Thoracic aorta (tissue), 2 donors: Measurements from ENCODE around the gene KLHL3. TPM values are rescaled to one million over a fixed set of nuclear protein-coding genes. Genes with fewer than 3 reads are reported as not detected.

ENCODE experiments used
- ATAC-seq: fragments of 150-250 bp; one replicate; pipeline ENCODE4 v1.8.0; 2017; ENCODE audit warnings: low read depth; ENCODE audit not compliant: insufficient number of reproducible peaks, low FRiP score
- DNase-seq: peaks from one replicate; pipeline ENCODE4 v3.0.0-alpha.2; 2020; ENCODE audit warnings: low spot score
- H3K27ac ChIP-seq, 2 donors: fragments of 200-600 bp; sonication (generic); 1 replicate in 1 of 2; 2 replicates in 1 of 2; pipeline ENCODE4 v1.5.1; 2016; ENCODE audit warnings: mild to moderate bottlenecking in 2 of 2, moderate library complexity in 2 of 2
- H3K27me3 ChIP-seq: fragments of 200-600 bp; sonication (generic); replicated peaks from 2 replicates; pipeline ENCODE4 v1.6.0; 2016; ENCODE audit warnings: mild to moderate bottlenecking; ENCODE audit not compliant: insufficient read depth
- H3K36me3 ChIP-seq: fragments of 200-600 bp; sonication (generic); one replicate; pipeline ENCODE4 v1.5.1; 2016
- H3K4me1 ChIP-seq, 2 donors: fragments of 200-600 bp; sonication (generic); 1 replicate in 1 of 2; 2 replicates in 1 of 2; pipeline versions ENCODE4 v1.5.1 to v1.6.0; 2016; ENCODE audit warnings: low read depth in 2 of 2, mild to moderate bottlenecking in 1 of 2; ENCODE audit not compliant: control insufficient read depth in 1 of 2
- H3K4me3 ChIP-seq: fragments of 200-600 bp; sonication (generic); 2 replicates; pipeline ENCODE4 v1.5.1; 2016; ENCODE audit warnings: mild to moderate bottlenecking
- H3K9me3 ChIP-seq: fragments of 200-600 bp; sonication (generic); 2 replicates; pipeline ENCODE4 v1.5.1; 2016
- CTCF ChIP-seq: fragments of 200-600 bp; sonication (generic); IDR thresholded peaks from one replicate; pipeline ENCODE4 v1.5.1; 2019; ENCODE audit warnings: antibody characterized with exemption
- total RNA-seq, 2 donors: library from RNA; depleted of rRNA; stranded (reverse); fragments of >200 nt; gene quantifications; one replicate each; pipeline versions ENCODE4 v1.1.0 to v1.2.3, GENCODE V29; 2016

The KLHL3 gene
- total RNA-seq, 2 donors from 2014 or later: 9.1 to 12.8 TPM

GRCh38 chr5:137757634-137758033 is 21.7 kb upstream of the KLHL3 start:
- H3K9me3 ChIP-seq: no peaks in the 10 kb centered on the region
- ATAC-seq (no peak), DNase-seq (no peak)
- no peak overlapping the region for H3K27ac ChIP-seq
- no peak overlapping the region for H3K4me3 ChIP-seq
- no peaks in the 10 kb centered on the region for H3K27me3 ChIP-seq
- peaks cover 4 to 21% of the 10 kb centered on the region in 2 donors for H3K4me1 ChIP-seq
- TF ChIP-seq CTCF: no peak
- H3K36me3 ChIP-seq: no peaks in the 10 kb centered on the region

GRCh38 chr5:137754961-137755762 is 19.3 kb upstream of the KLHL3 start:
- no peak for TF ChIP-seq CTCF

GRCh38 chr5:137754188-137754960 is 18.5 kb upstream of the KLHL3 start, which contains the start of gene HNRNPA0:
Gene HNRNPA0, minus strand, starts transcription at chr5:137754363. Its CDS starts 297 bp downstream, at chr5:137754066.
- peak within 1 kb of the TSS; percentile 98 to 99 for H3K27ac ChIP-seq
- TF ChIP-seq CTCF: no peak
- DNase-seq: peak; percentile 87
- peaks cover 19 to 31% of the 10 kb centered on the region in 2 donors for H3K4me1 ChIP-seq
- no peaks in the 10 kb centered on the region for H3K9me3 ChIP-seq
- peak within 1 kb of the TSS; percentile 87 for H3K4me3 ChIP-seq
- peak; percentile 97 for ATAC-seq
- no peaks in the 10 kb centered on the region for H3K36me3 ChIP-seq
- no peaks in the 10 kb centered on the region for H3K27me3 ChIP-seq

More at GRCh38 chr5:137754961-137755762, 19.3 kb upstream of the KLHL3 start:
- ATAC-seq (peak; percentile 7), DNase-seq (no peak)
- no peaks in the 10 kb centered on the region for H3K9me3 ChIP-seq
- H3K27me3 ChIP-seq: no peaks in the 10 kb centered on the region
- H3K4me1 ChIP-seq: peaks cover 16 to 23% of the 10 kb centered on the region in 2 donors
- no peaks in the 10 kb centered on the region for H3K36me3 ChIP-seq
- peak overlapping the region; percentile 98 to 99 for H3K27ac ChIP-seq
- H3K4me3 ChIP-seq: peak overlapping the region; percentile 87

- Histone ChIP-seq H3K9me3 (no peaks in the 10 kb centered on the region), H3K4me3 (peak overlapping the region; percentile 87), H3K36me3 (no peaks in the 10 kb centered on the region), H3K27ac (peak overlapping the region; percentile 98 to 99), H3K4me1 (peaks cover 21 to 34% of the 10 kb centered on the region in 2 donors), H3K27me3 (no peaks in the 10 kb centered on the region)
- no peak for TF ChIP-seq CTCF
- peak; percentile 18 for ATAC-seq
- DNase-seq: no peak
These were observed 17.9 kb upstream of the KLHL3 start for GRCh38 chr5:137753691-137754187.
